ENCODE results near the gene NT5DC2. TPM values are rescaled to one million over a fixed set of nuclear protein-coding genes. Genes with fewer than 3 reads are reported as not detected.

Gene NT5DC2
- total and polyA plus RNA-seq, 10 of the 15 experiments (the other 5 are each of a cell fraction or from before 2014, with no cell fraction given), result 21.6 to 135 (median 66.8) TPM

GRCh38 chr3:52552089-52552488 lies 18.4 kb upstream of the NT5DC2 start:
- Histone ChIP-seq H3K27ac (ENCODE audit: control insufficient read depth, insufficient read depth) (no peak overlapping the region), H3K4me1 (ENCODE audit: control insufficient read depth, insufficient read depth, low read length) (no peaks in the 10 kb centered on the region), H3K79me2 (ENCODE audit: control insufficient read depth, insufficient read depth, low read length) (no peaks in the 10 kb centered on the region), H3K4me2 (ENCODE audit: control insufficient read depth, insufficient read depth) (no peak overlapping the region), H3K27me3 (replicated peaks in 1 of 2; ENCODE audit: control insufficient read depth in 2 of 2, insufficient read depth in 2 of 2, low read length in 1 of 2) (no peaks in the 10 kb centered on the region), H3K9me3 (replicated peaks; ENCODE audit: control insufficient read depth, insufficient read depth, low read length) (no peaks in the 10 kb centered on the region), H2AFZ (ENCODE audit: control insufficient read depth, low read depth, low read length) (no peak overlapping the region), H3K9ac (ENCODE audit: control insufficient read depth, insufficient read depth, low read length) (no peak overlapping the region), H4K20me1 (ENCODE audit: control insufficient read depth, insufficient read depth) (no peaks in the 10 kb centered on the region), H3K36me3 (ENCODE audit: control insufficient read depth in 2 of 2, insufficient read depth in 2 of 2, low read length in 1 of 2) (peaks cover 5 to 39% of the 10 kb centered on the region in 2 experiments; a peak in 3 of 4 replicates), H3K4me3 (no peak overlapping the region)
- RAD21 ChIA-PET (ENCODE audit: unreplicated experiment), result no interaction called here
- FAIRE-seq (no peak), ATAC-seq (no peak), DNase-seq (ENCODE audit: low read depth, low spot score) (no peak)
- in situ Hi-C loops (cut with MboI) (no loop called here), intact Hi-C loops (cut with micrococcal nuclease; ENCODE audit: unreplicated experiment) (no loop called here)
- 98% methylated on average over 3 of the region's 3 CpGs for WGBS (ENCODE audit: insufficient coverage, insufficient replicate concordance, low lambda C conversion rate, missing lambda C conversion rate)
- no peak for TF ChIP-seq NKRF (conservative IDR thresholded peaks at IDR 0.05)
- TF ChIP-seq SMAD5 (IDR thresholded peaks at IDR 0.05; ENCODE audit: low read depth), result no peak
- TF ChIP-seq FOXM1 (IDR thresholded peaks at IDR 0.05; ENCODE audit: low read depth, low read length), result no peak
- TF ChIP-seq HDAC6 (IDR thresholded peaks at IDR 0.05; ENCODE audit: unreplicated experiment), result no peak
- TF ChIP-seq POLR2A (IDR thresholded peaks at IDR 0.05; ENCODE audit: low read depth, low read length), result no peak
- TF ChIP-seq ETV6 (conservative IDR thresholded peaks at IDR 0.05 in 1 of 2, IDR thresholded peaks at IDR 0.05 in 1 of 2; ENCODE audit: borderline replicate concordance in 1 of 2, low read depth in 1 of 2), result no peak
- no peak for TF ChIP-seq ZNF384 (IDR thresholded peaks at IDR 0.05; ENCODE audit: borderline replicate concordance, low read depth, low read length)
- TF ChIP-seq ATF2 (IDR thresholded peaks at IDR 0.05; ENCODE audit: low read length), result no peak
- TF ChIP-seq MEF2A (IDR thresholded peaks at IDR 0.05; ENCODE audit: insufficient read depth, low read depth, low read length), result no peak
- TF ChIP-seq, protein P1, sequence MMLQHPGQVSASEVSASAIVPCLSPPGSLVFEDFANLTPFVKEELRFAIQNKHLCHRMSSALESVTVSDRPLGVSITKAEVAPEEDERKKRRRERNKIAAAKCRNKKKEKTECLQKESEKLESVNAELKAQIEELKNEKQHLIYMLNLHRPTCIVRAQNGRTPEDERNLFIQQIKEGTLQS (IDR thresholded peaks at IDR 0.05; ENCODE audit: borderline replicate concordance, extremely low read depth, low read depth, low read length), result no peak
- CTCF ChIA-PET, result interaction anchor here (1.1 kb wide), 1 partner anchor 8 kb away, joined by 3 read pairs; no protein-coding TSS in a partner anchor
- POLR2A ChIA-PET, result interaction anchor here (1.7 kb wide), 1 partner anchor 11 kb away, joined by 4 read pairs; no protein-coding TSS in a partner anchor
- no TSS peak for BruUV-seq (replicated peaks)
- SMC1A ChIA-PET (ENCODE audit: uncharacterized antibody, unreplicated experiment), result interaction anchor here (1.3 kb wide), 1 partner anchor 21 kb away, joined by 4 read pairs; no protein-coding TSS in a partner anchor
